GM10248 (cell line): Measurements from ENCODE around the gene NEURL1.

Experiments
- CTCF ChIA-PET: fragments of 300-600 bp; sonication (Branson Sonifier 250); formaldehyde crosslinking; extraction: SDS; loops from one replicate; lab custom pipeline; 2021; ENCODE audit warnings: antibody characterized with exemption; lab: Yijun Ruan, JAX
- POLR2A ChIA-PET: fragments of 350-650 bp; sonication (Branson Sonifier 250); formaldehyde crosslinking; extraction: SDS; loops from one replicate; lab custom pipeline; 2020; ENCODE audit warnings: antibody characterized with exemption; lab: Yijun Ruan, JAX
- DNase-seq: peaks from one replicate; pipeline ENCODE4 v3.0.0; 2012; ENCODE audit errors: extremely low spot score
- CTCF ChIP-seq: IDR thresholded peaks from 2 replicates; pipeline ENCODE4 v1.5.1; 2012; ENCODE audit warnings: mild to moderate bottlenecking, low read depth; ENCODE audit errors: extremely low read depth, missing control alignments, control extremely low read depth

The NEURL1 gene

GRCh38 chr10:103583871-103584215 lies 90.3 kb downstream of the NEURL1 start:
- ChIA-PET POLR2A (no interaction called here), CTCF (interaction anchor here (4.9 kb wide), 1 partner anchor 9 kb away, joined by 24 read pairs; no protein-coding TSS in a partner anchor)
- TF ChIP-seq CTCF: no peak
- peak; percentile 35 for DNase-seq

GRCh38 chr10:103584216-103585010 lies 90.9 kb downstream of the NEURL1 start:
- peak; percentile 66 for DNase-seq

GRCh38 chr10:103585011-103585405 lies 91.5 kb downstream of the NEURL1 start:
- ChIA-PET CTCF (interaction anchor here (0.8 kb wide), 1 partner anchor 82 kb away, joined by 3 read pairs; no protein-coding TSS in a partner anchor), POLR2A (no interaction called here)
- DNase-seq: no peak
- TF ChIP-seq CTCF: no peak

More at GRCh38 chr10:103584216-103585010, 90.9 kb downstream of the NEURL1 start:
- POLR2A ChIA-PET: interaction anchor here (0.6 kb wide), 1 partner anchor 83 kb away, joined by 6 read pairs; no protein-coding TSS in a partner anchor
- CTCF ChIA-PET: interaction anchor here (0.8 kb wide), 1 partner anchor 83 kb away, joined by 3 read pairs; no protein-coding TSS in a partner anchor
- no peak for TF ChIP-seq CTCF

- CTCF ChIA-PET: interaction anchor here (0.9 to 3.7 kb wide), 3 partner anchors 12 to 19 kb away, joined by 3 to 15 read pairs (median 7); no protein-coding TSS in a partner anchor
Observed at GRCh38 chr10:103587073-103587472, 93.6 kb downstream of the NEURL1 start.

GRCh38 chr10:103589074-103589630 lies 95.6 kb downstream of the NEURL1 start:
- no peak for DNase-seq
- ChIA-PET CTCF (interaction anchor here (1.2 to 3.9 kb wide), 5 partner anchors 10 to 97 kb away, joined by 3 to 18 read pairs (median 8); no protein-coding TSS in a partner anchor), POLR2A (no interaction called here)
- no peak for TF ChIP-seq CTCF

More at GRCh38 chr10:103587073-103587472, 93.6 kb downstream of the NEURL1 start:
- DNase-seq: no peak
- no peak for TF ChIP-seq CTCF
- POLR2A ChIA-PET: no interaction called here

- ChIA-PET POLR2A (no interaction called here), CTCF (interaction anchor here (1.2 to 3.9 kb wide), 6 partner anchors 9 to 96 kb away, joined by 3 to 18 read pairs (median 6); no protein-coding TSS in a partner anchor)
- no peak for TF ChIP-seq CTCF
- no peak for DNase-seq
Observed at GRCh38 chr10:103590060-103590459, 96.6 kb downstream of the NEURL1 start.
